Lower leg skin (tissue), 4 donors: ENCODE measurements around the gene PAK4. TPM values are rescaled to one million over a fixed set of nuclear protein-coding genes. Genes with fewer than 3 reads are reported as not detected.

Source experiments
- DNase-seq, 2 donors: peaks; one replicate each; pipeline ENCODE4 v3.0.0-alpha.2; 2019; ENCODE audit warnings: low spot score in 2 of 2
- H3K4me3 ChIP-seq: fragments of 200-600 bp; sonication (generic); 2 replicates; pipeline ENCODE4 v1.5.1; 2017; ENCODE audit warnings: mild to moderate bottlenecking, low read depth; ENCODE audit not compliant: poor library complexity, severe bottlenecking
- POLR2A ChIP-seq, 2 donors: fragments of 450-650 bp; IDR thresholded peaks; one replicate each; pipeline ENCODE4 v1.6.1; 2016 to 2017; ENCODE audit warnings: antibody characterized with exemption in 2 of 2, mild to moderate bottlenecking in 1 of 2, moderate library complexity in 1 of 2
- WGBS, 2 donors: methylation state at CpG; one replicate each; pipeline ENCODE4 v1.1.5; 2018; 5-methylcytosine and 5-hydroxymethylcytosine counted together
- intact Hi-C: fragments of 100-400 bp; cut with DNase I; formaldehyde crosslinking; loops from one replicate; pipeline ENCODE4 v1.15.0; 2023; ENCODE audit warnings: low total_unique reads
- total RNA-seq, 4 donors: library from RNA; depleted of rRNA; stranded (reverse); fragments of >200 nt; gene quantifications; one replicate each; pipeline ENCODE4 v1.1.0, GENCODE V29; 2016
- TF ChIP-seq, protein P1 (sequence below), 3 donors: fragments of 450-650 bp; IDR thresholded peaks; one replicate each; pipeline ENCODE4 v1.5.1; 2016; ENCODE audit warnings: antibody characterized with exemption in 3 of 3, mild to moderate bottlenecking in 3 of 3, moderate library complexity in 2 of 3

Gene PAK4
- total RNA-seq, 4 donors from 2014 or later = 30.9 to 65.7 (median 40.1) TPM

DNA sequence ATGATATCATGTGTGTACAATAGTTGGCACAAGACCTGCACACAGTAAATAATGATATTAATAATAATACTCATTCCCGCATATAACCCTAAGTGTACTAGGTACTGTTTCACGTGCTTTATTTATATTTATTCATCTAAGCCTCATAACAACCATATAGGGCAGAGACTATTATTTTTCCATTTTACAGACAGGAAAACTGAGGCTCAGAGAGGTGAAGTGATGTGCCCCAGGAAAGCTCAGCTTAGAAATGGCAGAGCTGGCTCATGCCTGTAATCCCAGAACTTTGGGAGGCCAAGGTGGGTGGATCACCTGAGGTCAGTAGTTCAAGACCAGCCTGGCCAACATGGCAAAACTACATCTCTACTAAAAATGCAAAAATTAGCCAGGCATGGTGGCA lies 27.9 kb upstream of the PAK4 start:
- no peak for DNase-seq
- intact Hi-C loops = no loop called here
- TF ChIP-seq, protein P1, sequence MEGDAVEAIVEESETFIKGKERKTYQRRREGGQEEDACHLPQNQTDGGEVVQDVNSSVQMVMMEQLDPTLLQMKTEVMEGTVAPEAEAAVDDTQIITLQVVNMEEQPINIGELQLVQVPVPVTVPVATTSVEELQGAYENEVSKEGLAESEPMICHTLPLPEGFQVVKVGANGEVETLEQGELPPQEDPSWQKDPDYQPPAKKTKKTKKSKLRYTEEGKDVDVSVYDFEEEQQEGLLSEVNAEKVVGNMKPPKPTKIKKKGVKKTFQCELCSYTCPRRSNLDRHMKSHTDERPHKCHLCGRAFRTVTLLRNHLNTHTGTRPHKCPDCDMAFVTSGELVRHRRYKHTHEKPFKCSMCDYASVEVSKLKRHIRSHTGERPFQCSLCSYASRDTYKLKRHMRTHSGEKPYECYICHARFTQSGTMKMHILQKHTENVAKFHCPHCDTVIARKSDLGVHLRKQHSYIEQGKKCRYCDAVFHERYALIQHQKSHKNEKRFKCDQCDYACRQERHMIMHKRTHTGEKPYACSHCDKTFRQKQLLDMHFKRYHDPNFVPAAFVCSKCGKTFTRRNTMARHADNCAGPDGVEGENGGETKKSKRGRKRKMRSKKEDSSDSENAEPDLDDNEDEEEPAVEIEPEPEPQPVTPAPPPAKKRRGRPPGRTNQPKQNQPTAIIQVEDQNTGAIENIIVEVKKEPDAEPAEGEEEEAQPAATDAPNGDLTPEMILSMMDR (IDR thresholded peaks at IDR 0.05) = no peak
- TF ChIP-seq POLR2A (IDR thresholded peaks at IDR 0.05) = no peak
- no peak overlapping the region for H3K4me3 ChIP-seq
- 74 to 82% methylated on average over 2 of the region's 2 CpGs for WGBS, 2 donors

DNA sequence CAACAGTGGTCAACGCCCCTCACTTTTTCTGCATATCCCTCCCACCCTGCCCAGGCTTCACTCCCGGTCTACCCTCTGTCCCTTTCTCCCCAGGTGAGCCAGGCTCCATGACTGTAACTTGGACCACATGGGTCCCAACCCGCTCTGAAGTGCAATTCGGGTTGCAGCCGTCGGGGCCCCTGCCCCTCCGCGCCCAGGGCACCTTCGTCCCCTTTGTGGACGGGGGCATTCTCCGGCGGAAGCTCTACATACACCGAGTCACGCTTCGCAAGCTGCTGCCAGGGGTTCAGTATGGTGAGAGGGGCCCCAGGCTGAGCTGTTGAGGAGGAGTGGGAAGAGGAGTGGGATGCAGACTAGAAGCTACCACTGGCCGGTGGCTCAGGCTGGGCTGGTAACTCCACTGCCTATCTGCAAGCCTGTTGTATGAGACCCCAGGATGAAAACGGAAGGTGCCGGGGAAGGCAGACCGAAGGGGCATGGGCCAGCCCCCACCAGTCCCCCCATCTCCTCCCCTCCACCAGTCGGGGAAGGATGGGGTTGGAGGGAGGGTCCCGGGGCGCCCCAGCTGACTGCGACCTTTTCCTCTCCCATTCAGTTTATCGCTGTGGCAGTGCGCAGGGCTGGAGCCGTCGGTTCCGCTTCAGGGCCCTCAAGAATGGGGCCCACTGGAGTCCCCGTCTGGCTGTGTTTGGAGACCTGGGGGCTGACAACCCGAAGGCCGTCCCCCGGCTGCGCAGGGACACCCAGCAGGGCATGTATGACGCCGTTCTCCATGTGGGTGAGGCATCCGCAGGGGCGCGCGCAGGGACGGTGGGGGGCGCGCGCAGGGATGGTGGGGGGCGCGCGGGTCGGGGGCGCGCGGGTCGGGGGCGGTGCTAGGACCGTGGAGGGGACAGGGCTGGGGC lies 27.0 kb upstream of the PAK4 start:
- H3K4me3 ChIP-seq = no peak overlapping the region
- DNase-seq = no peak
- WGBS, 2 donors = 21 to 25% methylated on average over 45 to 50 of the region's 53 CpGs
- intact Hi-C loops = no loop called here
- TF ChIP-seq, protein P1 (IDR thresholded peaks at IDR 0.05) = no peak
- no peak for TF ChIP-seq POLR2A (IDR thresholded peaks at IDR 0.05)

DNA sequence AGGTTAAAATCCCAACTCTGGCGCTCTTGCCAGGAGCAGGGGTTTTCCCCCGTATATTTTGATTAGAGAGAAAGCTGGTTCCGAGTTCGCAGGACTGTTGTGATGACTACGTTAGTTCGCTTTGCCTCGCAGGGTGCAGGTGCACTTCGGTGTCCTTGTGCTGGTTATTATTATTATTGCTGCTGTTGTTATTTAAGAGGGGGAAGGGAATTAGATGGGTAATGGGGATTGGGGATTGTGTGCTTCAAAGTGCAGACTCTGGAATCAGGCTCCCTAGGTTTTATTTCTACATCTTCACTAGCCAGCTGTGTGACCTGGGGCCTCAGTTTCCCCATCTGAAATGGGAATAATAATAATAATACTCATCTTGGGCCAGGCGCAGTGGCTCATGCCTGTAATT lies 26.2 kb upstream of the PAK4 start:
- 27 to 32% methylated on average over 9 of the region's 9 CpGs for WGBS, 2 donors
- intact Hi-C loops = no loop called here
- DNase-seq = no peak
- H3K4me3 ChIP-seq = no peak overlapping the region
- TF ChIP-seq POLR2A (IDR thresholded peaks at IDR 0.05) = no peak
- TF ChIP-seq, protein P1 (IDR thresholded peaks at IDR 0.05) = no peak

DNA sequence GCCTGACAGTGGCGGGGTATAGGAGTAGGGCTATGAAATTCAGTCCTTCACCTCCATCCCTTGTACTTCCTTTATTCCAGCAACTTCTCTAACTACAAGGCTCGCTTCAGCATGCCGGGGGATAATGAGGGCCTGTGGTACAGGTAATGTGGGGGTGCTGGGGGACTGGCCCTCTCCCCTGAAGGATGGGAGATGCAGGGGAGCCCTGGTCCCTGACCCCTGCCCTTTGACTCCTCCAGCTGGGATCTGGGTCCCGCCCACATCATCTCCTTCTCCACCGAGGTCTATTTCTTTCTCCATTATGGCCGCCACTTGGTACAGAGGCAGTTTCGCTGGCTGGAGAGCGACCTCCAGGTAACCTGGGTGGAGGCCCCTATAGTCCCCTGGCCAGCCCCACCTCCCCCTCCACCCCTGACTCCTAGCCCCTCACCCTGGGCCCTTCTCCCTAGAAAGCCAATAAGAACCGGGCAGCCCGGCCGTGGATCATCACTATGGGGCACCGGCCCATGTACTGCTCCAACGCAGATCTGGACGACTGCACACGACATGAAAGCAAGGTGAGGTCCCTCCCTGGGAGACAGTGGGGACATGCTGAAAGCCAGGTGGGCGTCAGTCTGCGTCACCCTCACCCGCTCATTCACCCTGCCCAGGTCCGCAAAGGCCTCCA lies 25.0 kb upstream of the PAK4 start:
- no peak for DNase-seq
- 90 to 91% methylated on average over 19 of the region's 19 CpGs for WGBS, 2 donors
- H3K4me3 ChIP-seq = no peak overlapping the region
- intact Hi-C loops = no loop called here
- no peak for TF ChIP-seq POLR2A (IDR thresholded peaks at IDR 0.05)
- TF ChIP-seq, protein P1 (IDR thresholded peaks at IDR 0.05) = no peak

DNA sequence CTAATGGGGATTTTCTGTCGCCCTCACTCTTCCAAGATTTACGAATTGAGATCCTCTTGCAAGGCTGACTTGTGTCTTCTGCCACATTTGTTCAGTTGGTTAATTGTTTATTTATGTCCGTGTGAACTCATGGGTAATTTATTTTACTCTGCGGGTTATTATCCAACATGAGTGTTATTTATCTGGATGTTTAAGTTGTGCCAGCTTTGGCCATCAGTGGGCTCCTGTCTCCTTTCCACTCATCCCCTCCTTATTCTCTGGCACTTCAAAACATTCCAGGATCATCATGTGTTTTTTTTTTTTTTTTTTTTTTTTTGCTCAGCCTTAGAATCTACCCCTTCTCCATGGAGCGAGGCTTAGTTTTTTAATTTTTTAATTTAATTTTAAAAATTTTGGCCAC lies 22.4 kb upstream of the PAK4 start:
- intact Hi-C loops = no loop called here

More for the DNA sequence above, 22.4 kb upstream of the PAK4 start:
- 42 to 67% methylated on average over 5 of the region's 5 CpGs for WGBS, 2 donors
- TF ChIP-seq POLR2A (IDR thresholded peaks at IDR 0.05) = no peak
- TF ChIP-seq, protein P1 (IDR thresholded peaks at IDR 0.05) = no peak
- H3K4me3 ChIP-seq = no peak overlapping the region
- no peak for DNase-seq
